SK-N-MC (cell line): ENCODE measurements around the gene GDF7.

ENCODE experiments used
- EZH2 ChIP-seq: fragments of 200-600 bp; sonication (generic); IDR thresholded peaks from one replicate; pipeline ENCODE4 v1.6.1; 2017; ENCODE audit warnings: antibody characterized with exemption
- FOXP2 ChIP-seq: optimal IDR thresholded peaks from 2 replicates; pipeline ENCODE3; 2011; ENCODE audit warnings: mild to moderate bottlenecking, moderate library complexity; ENCODE audit not compliant: insufficient read depth; ENCODE audit errors: extremely low read length, control extremely low read depth
- POLR2AphosphoS5 ChIP-seq: IDR thresholded peaks from 2 replicates; pipeline ENCODE4 v1.6.1; 2012; ENCODE audit warnings: mild to moderate bottlenecking, low read depth, low read length, borderline replicate concordance

- TF ChIP-seq FOXP2 (no peak), POLR2AphosphoS5 (no peak), EZH2 (no peak)
These were observed 48.5 kb upstream of the GDF7 start for GRCh38 chr2:20618468-20618885.
